ENCODE results near the gene E2F4. TPM values are rescaled to one million over a fixed set of nuclear protein-coding genes. Genes with fewer than 3 reads are reported as not detected.

Gene E2F4
- total and polyA plus RNA-seq, 10 of the 15 experiments (the other 5 are each of a cell fraction or from before 2014, with no cell fraction given): 11.7 to 132 (median 95.9) TPM

GRCh38 chr16:67202956-67203493, 11.1 kb downstream of the E2F4 start:
- no peak overlapping the region for H3K9ac ChIP-seq (ENCODE audit: control insufficient read depth, insufficient read depth, low read length)
- ChIA-PET POLR2A (no interaction called here), RAD21 (ENCODE audit: unreplicated experiment) (no interaction called here), CTCF (interaction anchor here (0.6 kb wide), 1 partner anchor 74 kb away, joined by 3 read pairs; no protein-coding TSS in a partner anchor), SMC1A (ENCODE audit: uncharacterized antibody, unreplicated experiment) (no interaction called here)
- H4K20me1 ChIP-seq (ENCODE audit: control insufficient read depth, insufficient read depth): no peaks in the 10 kb centered on the region
- no peaks in the 10 kb centered on the region for H3K79me2 ChIP-seq (ENCODE audit: control insufficient read depth, insufficient read depth, low read length)
- H3K4me1 ChIP-seq (ENCODE audit: control insufficient read depth, insufficient read depth, low read length): no peaks in the 10 kb centered on the region
- in situ Hi-C loops (cut with MboI): no loop called here
- no peak for FAIRE-seq
- no TSS peak for BruUV-seq (replicated peaks)
- no peak overlapping the region for H3K27ac ChIP-seq (ENCODE audit: control insufficient read depth, insufficient read depth)
- no peak overlapping the region for H3K4me2 ChIP-seq (ENCODE audit: control insufficient read depth, insufficient read depth)
- H3K4me3 ChIP-seq: no peak overlapping the region
- peaks cover 8 to 31% of the 10 kb centered on the region in 2 experiments; a peak in 3 of 4 replicates for H3K36me3 ChIP-seq (ENCODE audit: control insufficient read depth in 2 of 2, insufficient read depth in 2 of 2, low read length in 1 of 2)
- no peak for ATAC-seq
- H3K9me3 ChIP-seq (replicated peaks; ENCODE audit: control insufficient read depth, insufficient read depth, low read length): no peaks in the 10 kb centered on the region
- DNase-seq (ENCODE audit: low read depth, low spot score): no peak
- H3K27me3 ChIP-seq (replicated peaks in 1 of 2; ENCODE audit: control insufficient read depth in 2 of 2, insufficient read depth in 2 of 2, low read length in 1 of 2): no peaks in the 10 kb centered on the region
- intact Hi-C loops (cut with micrococcal nuclease; ENCODE audit: unreplicated experiment): no loop called here
- 94% methylated on average over 23 of the region's 23 CpGs for WGBS (ENCODE audit: insufficient coverage, insufficient replicate concordance, low lambda C conversion rate, missing lambda C conversion rate)
- H2AFZ ChIP-seq (ENCODE audit: control insufficient read depth, low read depth, low read length): no peak overlapping the region
- no peak for TF ChIP-seq E2F8 (IDR thresholded peaks at IDR 0.05; ENCODE audit: low read depth, partially characterized antibody)
- TF ChIP-seq, protein P1, sequence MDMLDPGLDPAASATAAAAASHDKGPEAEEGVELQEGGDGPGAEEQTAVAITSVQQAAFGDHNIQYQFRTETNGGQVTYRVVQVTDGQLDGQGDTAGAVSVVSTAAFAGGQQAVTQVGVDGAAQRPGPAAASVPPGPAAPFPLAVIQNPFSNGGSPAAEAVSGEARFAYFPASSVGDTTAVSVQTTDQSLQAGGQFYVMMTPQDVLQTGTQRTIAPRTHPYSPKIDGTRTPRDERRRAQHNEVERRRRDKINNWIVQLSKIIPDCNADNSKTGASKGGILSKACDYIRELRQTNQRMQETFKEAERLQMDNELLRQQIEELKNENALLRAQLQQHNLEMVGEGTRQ (IDR thresholded peaks at IDR 0.05; ENCODE audit: borderline replicate concordance, low read depth, low read length): no peak
- no peak for TF ChIP-seq RCOR1 (conservative IDR thresholded peaks at IDR 0.05; ENCODE audit: low read depth, low read length)
- TF ChIP-seq, protein P2, sequence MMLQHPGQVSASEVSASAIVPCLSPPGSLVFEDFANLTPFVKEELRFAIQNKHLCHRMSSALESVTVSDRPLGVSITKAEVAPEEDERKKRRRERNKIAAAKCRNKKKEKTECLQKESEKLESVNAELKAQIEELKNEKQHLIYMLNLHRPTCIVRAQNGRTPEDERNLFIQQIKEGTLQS (IDR thresholded peaks at IDR 0.05; ENCODE audit: borderline replicate concordance, extremely low read depth, low read depth, low read length): no peak
- no peak for TF ChIP-seq HDGF (IDR thresholded peaks at IDR 0.05)
- no peak for TF ChIP-seq ATF2 (IDR thresholded peaks at IDR 0.05; ENCODE audit: low read length)
- no peak for TF ChIP-seq PAX8 (IDR thresholded peaks at IDR 0.05)
